HG03354 (cell line): ENCODE data around the gene IRAK4.
"Not testable (repeated sequence)": the region's sequence is repeated elsewhere in the genome, so short reads cannot be mapped to it uniquely, and the experiment has no call there.

Source experiments
- ATAC-seq: cut with Tn5 transposase; IDR thresholded peaks from one replicate; pipeline ENCODE4 v1.9.1; 2021; ENCODE audit warnings: mild to moderate bottlenecking; ENCODE audit not compliant: unreplicated experiment, poor library complexity, severe bottlenecking

Gene IRAK4

DNA sequence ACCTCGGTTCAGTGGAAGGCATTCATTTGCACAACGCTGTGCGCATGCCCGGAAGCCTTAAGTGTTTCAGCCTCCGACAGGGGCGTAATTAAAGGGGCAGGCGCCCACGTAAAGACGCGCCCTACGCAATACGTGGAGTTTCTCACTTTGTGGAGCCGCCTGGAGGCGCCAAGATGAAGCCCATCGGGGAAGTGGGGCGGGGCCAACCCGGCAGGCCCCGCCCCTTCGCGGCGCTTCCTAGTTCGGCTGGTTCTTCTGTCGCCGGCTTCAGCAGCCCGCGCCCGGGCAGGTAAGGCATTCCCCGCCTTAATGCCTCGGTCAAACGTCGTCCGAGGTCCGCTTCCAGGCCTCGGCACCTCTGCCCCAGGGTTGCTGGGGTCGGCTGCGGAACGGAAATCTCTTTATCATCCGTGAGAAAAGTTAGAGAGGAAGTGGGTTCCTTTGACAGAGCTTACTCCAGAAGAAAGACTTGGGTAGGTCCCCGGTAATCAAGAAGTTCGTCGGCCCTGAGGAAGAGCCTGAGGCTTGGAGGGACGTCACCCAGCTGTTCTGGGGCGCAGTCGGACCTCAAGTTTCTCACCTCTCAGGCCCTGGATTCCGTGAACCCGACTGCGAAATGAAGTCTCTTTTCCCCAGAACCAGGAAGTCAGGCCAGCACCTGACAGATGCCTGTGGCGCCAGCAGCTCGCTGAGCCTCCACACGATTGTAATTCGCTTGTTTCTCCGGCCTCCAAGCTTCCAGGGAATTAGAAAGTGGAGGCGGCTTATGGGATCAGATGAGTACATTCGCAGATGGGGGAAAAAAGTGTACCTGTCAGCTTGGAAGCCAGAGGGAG, at the start of gene IRAK4, which contains the start of gene PUS7L:
TSS of gene IRAK4 (plus strand) at position 224 of the 836 bp plus-strand sequence. CDS start 9,161 bp downstream, outside the sequence.
TSS of gene PUS7L (minus strand) at position 63 of the 836 bp plus-strand sequence. CDS start 3,545 bp downstream, outside the sequence.
- peak; percentile 97 for ATAC-seq

GRCh38 chr12:43711348-43711747, 47.4 kb upstream of the IRAK4 start:
- ATAC-seq: no peak

GRCh38 chr12:43722621-43723020, 36.1 kb upstream of the IRAK4 start:
- no peak for ATAC-seq

DNA sequence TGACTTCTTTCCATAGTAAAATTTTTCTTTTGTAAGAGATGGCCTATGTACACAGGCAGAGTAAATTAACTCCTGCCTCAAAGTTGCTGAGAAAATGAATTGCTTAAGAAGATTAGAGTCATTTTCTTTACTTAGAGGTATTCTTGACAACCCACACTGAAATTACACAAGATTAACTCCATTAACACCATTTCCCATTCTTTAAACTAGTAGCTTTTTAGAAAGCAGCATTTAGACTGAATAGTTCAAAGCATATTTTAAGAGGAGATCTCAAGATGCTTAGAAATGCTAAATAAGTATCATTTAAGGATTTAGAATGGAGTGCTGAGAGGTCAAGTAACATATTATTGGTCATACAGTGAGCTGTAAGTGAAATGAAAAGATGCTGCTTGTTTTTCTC, 35.6 kb upstream of the IRAK4 start:
- no peak for ATAC-seq

- ATAC-seq: no peak
Measured at GRCh38 chr12:43728117-43728516, 30.6 kb upstream of the IRAK4 start.

- no peak for ATAC-seq
Measured at GRCh38 chr12:43728698-43729097, 30.1 kb upstream of the IRAK4 start.

- no peak for ATAC-seq
Measured at GRCh38 chr12:43730283-43730682, 28.5 kb upstream of the IRAK4 start.

DNA sequence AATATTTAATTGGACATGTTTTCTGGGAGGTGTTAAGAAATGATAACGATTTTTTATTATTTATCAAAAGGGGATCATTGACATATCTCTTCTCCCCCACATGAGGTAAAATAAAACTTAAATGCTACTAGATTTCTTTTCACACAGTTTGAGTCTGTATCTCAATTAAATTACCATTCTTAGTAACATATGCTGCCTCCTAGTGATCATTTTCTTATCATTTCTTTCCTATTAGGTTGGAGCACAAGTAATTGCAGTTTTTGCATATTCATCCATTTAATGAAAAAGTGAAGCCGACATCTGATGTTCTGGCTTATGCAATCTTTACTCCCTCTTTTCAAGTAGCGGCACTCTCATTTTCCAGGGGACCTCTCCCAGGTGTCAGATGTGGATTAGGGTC, 25.1 kb upstream of the IRAK4 start:
- no peak for ATAC-seq

DNA sequence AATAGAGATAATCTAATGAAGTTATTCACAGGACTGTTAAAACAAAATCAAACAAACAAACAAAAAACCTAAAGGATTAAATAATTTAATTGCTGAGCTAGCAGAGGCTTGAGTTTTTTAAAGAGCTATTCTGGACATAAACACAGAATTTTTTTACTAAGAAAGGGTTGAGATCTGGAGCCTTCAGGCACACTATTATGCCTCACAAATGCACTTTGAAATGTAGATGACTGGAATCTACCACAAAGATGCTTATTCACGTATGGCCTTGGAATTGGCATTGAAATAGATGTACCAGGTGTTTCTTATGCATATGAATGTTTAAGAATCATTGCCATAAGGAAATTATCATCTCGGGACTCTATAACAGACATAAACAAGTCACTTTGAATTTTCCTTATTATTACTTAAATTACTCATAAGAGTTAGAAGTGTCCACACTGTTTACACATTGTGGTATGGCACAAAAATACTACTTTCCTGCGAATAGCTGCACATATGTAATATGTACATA, 21.8 kb upstream of the IRAK4 start:
- ATAC-seq: no peak

DNA sequence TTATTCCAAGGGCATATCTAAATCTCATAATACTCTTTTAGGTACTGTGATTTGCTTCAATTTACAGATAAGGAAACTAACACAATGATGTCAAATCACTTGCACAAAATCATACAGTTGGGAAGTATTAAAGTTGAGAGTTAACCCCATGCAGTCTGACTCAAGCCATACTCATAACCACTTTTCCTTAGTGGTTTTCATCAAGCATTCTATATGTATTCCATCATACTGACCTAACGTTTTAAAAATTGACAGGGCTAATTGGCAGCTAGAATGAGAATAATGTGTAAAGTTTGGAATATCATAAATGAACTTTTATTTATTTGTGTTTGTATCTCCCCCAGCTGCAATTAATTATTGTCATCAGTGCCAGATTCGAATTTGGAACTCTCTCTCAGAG, 21.1 kb upstream of the IRAK4 start:
- ATAC-seq: no peak

DNA sequence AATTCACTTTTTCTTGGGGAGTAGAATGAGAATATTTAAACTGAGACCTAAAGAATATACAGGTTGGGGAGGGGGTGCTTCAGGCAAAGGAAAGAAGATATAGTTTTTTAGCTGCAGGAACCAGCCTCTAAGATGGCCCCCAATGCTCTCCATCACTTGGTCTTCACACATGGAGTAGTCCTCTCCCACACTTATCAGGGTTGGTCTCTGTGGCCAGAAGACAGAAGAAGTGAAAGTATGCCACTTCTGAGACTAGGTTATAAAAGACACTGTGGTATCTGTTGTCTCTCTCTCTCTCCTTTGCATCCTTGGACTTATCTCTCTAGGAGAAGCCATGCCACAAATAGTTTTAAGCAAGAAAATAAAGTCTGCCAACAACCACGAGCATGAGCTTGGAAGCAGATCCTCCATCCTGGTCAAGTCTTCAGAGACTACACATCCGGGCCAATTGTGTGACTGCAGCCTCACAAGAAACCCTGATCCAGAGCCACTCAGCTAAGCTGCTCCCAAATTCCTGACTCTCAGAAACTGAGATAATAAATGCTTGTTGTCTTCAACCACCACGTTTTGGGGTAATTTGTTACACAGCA, 18.1 kb upstream of the IRAK4 start:
- no peak for ATAC-seq

DNA sequence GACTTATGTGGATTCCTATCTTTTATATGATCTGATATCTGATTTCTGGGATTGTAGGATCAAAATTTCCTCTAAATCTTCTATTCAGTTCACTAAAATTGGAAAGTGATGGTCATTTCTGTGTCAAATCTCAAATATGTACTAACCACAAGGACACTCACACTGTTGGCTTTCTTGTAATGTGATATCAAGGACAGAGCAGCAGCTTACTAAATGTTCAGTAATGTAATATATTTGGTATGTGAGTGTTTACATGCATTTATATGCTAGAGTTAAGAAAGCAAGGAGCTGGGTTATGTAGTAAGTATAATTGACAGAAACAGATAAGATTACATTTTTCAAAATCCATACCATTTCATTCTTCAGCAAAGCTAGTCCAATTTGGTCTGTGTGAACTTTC, 16.6 kb upstream of the IRAK4 start:
- no peak for ATAC-seq

GRCh38 chr12:43744826-43745225, 13.9 kb upstream of the IRAK4 start:
- no peak for ATAC-seq

DNA sequence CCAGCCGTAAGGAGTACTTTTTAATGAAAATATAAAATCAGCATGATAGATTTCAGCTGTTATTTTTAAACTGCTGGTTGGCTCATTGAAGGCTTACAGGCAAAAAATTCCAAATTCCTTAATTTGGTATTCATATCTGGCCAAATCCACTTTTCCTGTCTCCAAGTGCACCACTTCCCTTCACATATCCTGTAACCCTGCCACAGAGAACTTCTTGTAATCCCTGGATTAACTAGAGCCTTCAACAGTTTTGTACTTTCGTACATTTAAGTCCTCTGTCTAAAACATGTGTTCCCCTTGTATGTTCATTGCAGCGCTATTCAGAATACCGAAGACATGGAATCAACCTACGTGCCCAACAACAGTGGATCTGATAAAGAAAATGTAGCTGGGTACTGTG, 9.7 kb upstream of the IRAK4 start:
- no peak for ATAC-seq

- no peak for ATAC-seq
Measured at GRCh38 chr12:43750814-43751213, 7.9 kb upstream of the IRAK4 start.

DNA sequence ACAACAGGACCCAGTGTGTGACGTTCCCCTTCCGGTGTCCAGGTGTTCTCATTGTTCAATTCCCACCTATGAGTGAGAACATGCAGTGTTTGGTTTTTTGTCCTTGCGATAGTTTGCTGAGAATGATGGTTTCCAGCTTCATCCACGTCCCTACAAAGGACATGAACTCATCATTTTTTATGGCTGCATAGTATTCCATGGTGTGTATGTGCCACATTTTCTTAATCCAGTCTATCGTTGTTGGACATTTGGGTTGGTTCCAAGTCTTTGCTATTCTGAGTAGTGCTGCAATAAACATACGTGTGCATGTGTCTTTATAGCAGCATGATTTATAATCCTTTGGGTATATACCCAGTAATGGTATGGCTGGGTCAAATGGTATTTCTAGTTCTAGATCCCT, 7.4 kb upstream of the IRAK4 start:
- not testable (repeated sequence) for ATAC-seq

DNA sequence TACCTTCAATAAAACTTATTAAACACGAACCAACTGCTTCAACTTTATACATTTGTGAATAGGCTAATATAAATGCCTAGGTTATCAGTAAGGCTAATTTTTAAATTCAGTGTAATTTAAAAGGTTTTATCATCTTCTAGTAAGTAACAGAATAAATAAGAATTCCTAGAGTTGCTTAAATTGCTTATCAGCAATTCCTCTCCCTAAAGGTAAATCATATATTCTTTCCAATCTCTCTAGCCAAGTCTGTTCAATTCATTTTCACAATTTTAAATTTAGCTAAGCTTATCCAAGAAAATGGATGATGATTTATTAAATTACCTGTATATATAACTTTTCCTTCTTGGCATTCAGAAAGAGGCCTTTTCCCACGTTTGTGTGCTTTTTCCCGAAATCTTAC, 4.7 kb upstream of the IRAK4 start:
- ATAC-seq: no peak

DNA sequence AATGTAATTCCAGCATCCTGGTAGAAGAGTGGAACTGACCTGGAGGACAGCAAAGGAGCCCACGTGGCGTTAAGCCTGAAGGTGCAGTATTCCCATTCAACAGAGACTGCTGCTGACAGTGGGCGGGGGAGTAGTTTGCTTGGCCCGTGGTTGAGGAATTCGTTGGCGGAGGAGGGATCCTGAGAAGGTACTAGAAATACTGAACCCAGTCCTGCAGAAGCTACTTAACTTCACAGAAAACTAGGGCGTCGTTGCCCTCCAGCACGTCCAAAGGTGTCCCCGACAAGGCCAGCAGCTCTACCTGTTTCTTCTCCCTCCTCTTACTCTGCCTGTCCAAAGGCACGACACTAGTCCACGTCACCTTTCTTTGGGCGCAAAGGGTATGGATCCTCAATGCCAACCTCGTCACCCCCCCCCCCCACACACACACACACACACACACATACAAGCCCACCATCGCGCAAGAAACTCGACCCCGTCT, 464 bp upstream of the IRAK4 start:
- ATAC-seq: peak; percentile 6

GRCh38 chr12:43760396-43760795, 1.6 kb downstream of the IRAK4 start:
- no peak for ATAC-seq

GRCh38 chr12:43761500-43761899, 2.7 kb downstream of the IRAK4 start:
- ATAC-seq: no peak

GRCh38 chr12:43762596-43762995, 3.8 kb downstream of the IRAK4 start:
- ATAC-seq: no peak
